A549 (cell line): ENCODE results near the gene HOXA7. TPM values are rescaled to one million over a fixed set of nuclear protein-coding genes. Genes with fewer than 3 reads are reported as not detected.

Source experiments
- ATAC-seq, 2 experiments: fragments of 200-7000 bp in 1 of 2; fragments of >200 bp in 1 of 2; cut with Nextera tagmentation in 1 of 2; cut with Tn5 transposase in 1 of 2; 3 replicates each; pipeline versions ENCODE4 v1.8.0 to v1.9.1; 2018 to 2020; ENCODE audit warnings: mild to moderate bottlenecking in 1 of 2, moderate library complexity in 1 of 2
- CTCF ChIA-PET: fragments of 300-600 bp; sonication (Branson Sonifier 250); formaldehyde crosslinking; extraction: SDS; loops from one replicate; lab custom pipeline; 2021; ENCODE audit warnings: antibody characterized with exemption, inconsistent platforms; lab: Yijun Ruan, JAX
- POLR2A ChIA-PET: fragments of 350-600 bp; formaldehyde crosslinking; extraction: SDS; loops from one replicate; lab custom pipeline; 2021; ENCODE audit warnings: antibody characterized with exemption, inconsistent platforms; lab: Yijun Ruan, JAX
- DNase-seq, 2 experiments: peaks; one replicate each; pipeline versions ENCODE4 v3.0.0 to v3.0.0-alpha.2; 2011 to 2016; ENCODE audit warnings: low read depth in 1 of 2, low spot score in 1 of 2
- FAIRE-seq: peaks from 2 replicates; lab custom pipeline; 2011; peaks lifted over from hg19 to GRCh38; lab: Jason Lieb, UNC
- H3K27ac ChIP-seq, 2 experiments: fragments of >200 bp; sonication (Bioruptor Twin); formaldehyde crosslinking; 3 replicates each; pipeline ENCODE4 v1.5.1; 2016 to 2017
- H3K4me1 ChIP-seq: fragments of >200 bp; sonication (Bioruptor Twin); formaldehyde crosslinking; 3 replicates; pipeline ENCODE4 v1.6.1; 2016
- H3K4me2 ChIP-seq: fragments of >200 bp; sonication (Bioruptor Twin); formaldehyde crosslinking; 3 replicates; pipeline ENCODE4 v1.6.1; 2016
- H3K4me3 ChIP-seq: fragments of >200 bp; sonication (Bioruptor Twin); formaldehyde crosslinking; 3 replicates; pipeline ENCODE4 v1.5.1; 2016
- H3K9me3 ChIP-seq: fragments of >200 bp; sonication (Bioruptor Twin); formaldehyde crosslinking; 3 replicates; pipeline ENCODE4 v1.6.1; 2016
- CEBPB ChIP-seq, 2 experiments: fragments of >200 bp in 1 of 2; sonication (Bioruptor Twin) in 1 of 2; formaldehyde crosslinking in 1 of 2; IDR thresholded peaks; 2 replicates each; pipeline ENCODE4 v1.6.1; 2012 to 2016
- EHF ChIP-seq: fragments of 250-450 bp; sonication (Bioruptor Pico); IDR thresholded peaks from 2 replicates; pipeline ENCODE4 v1.5.0; 2020; ENCODE audit warnings: mild to moderate bottlenecking
- EP300 ChIP-seq, 2 experiments: fragments of >200 bp; sonication (Bioruptor Twin); formaldehyde crosslinking; IDR thresholded peaks; 2 replicates in 1 of 2; 3 replicates in 1 of 2; pipeline ENCODE4 v1.6.1; 2016 to 2017
- GATA3 ChIP-seq: IDR thresholded peaks from 2 replicates; pipeline ENCODE4 v1.6.1; 2012; ENCODE audit warnings: borderline replicate concordance
- HDAC2 ChIP-seq: fragments of 200-600 bp; sonication (generic); IDR thresholded peaks from 2 replicates; pipeline ENCODE4 v1.6.1; 2016
- HES2 ChIP-seq: fragments of >200 bp; sonication (Bioruptor Twin); formaldehyde crosslinking; IDR thresholded peaks from 2 replicates; pipeline ENCODE4 v1.6.1; 2016
- HOXB13 ChIP-seq: fragments of 250-450 bp; sonication (Bioruptor Pico); IDR thresholded peaks from 2 replicates; pipeline ENCODE4 v1.5.0; 2020; ENCODE audit warnings: low read depth, mild to moderate bottlenecking, moderate library complexity
- JUNB ChIP-seq: fragments of >200 bp; sonication (Bioruptor Twin); formaldehyde crosslinking; IDR thresholded peaks from 2 replicates; pipeline ENCODE4 v1.6.1; 2016
- KDM5A ChIP-seq: fragments of 200-600 bp; sonication (generic); IDR thresholded peaks from 2 replicates; pipeline ENCODE4 v1.6.1; 2016; ENCODE audit warnings: antibody characterized with exemption, mild to moderate bottlenecking
- MAZ ChIP-seq: fragments of 150-350 bp; IDR thresholded peaks from 2 replicates; pipeline ENCODE4 v1.6.1; 2014; ENCODE audit warnings: antibody characterized with exemption, low read depth, low read length, borderline replicate concordance
- NFE2L2 ChIP-seq: fragments of 150-350 bp; conservative IDR thresholded peaks from 2 replicates; pipeline ENCODE4 v1.6.1; 2014; ENCODE audit warnings: low read length
- NR3C1 ChIP-seq: fragments of >200 bp; sonication (Bioruptor Twin); formaldehyde crosslinking; IDR thresholded peaks from 3 replicates; pipeline ENCODE4 v1.6.1; 2017
- PBX3 ChIP-seq: IDR thresholded peaks from 2 replicates; pipeline ENCODE4 v1.6.1; 2012
- PHF8 ChIP-seq: fragments of 200-600 bp; sonication (generic); IDR thresholded peaks from 2 replicates; pipeline ENCODE4 v1.6.1; 2016; ENCODE audit warnings: low read depth, mild to moderate bottlenecking, antibody characterized with exemption, moderate library complexity, borderline replicate concordance
- RCOR1 ChIP-seq: fragments of 150-350 bp; IDR thresholded peaks from 2 replicates; pipeline ENCODE4 v1.6.1; 2014; ENCODE audit warnings: antibody characterized with exemption, low read length, low read depth
- TP53 ChIP-seq: fragments of 250-450 bp; sonication (Bioruptor Pico); IDR thresholded peaks from 2 replicates; pipeline ENCODE4 v1.5.0; 2021; ENCODE audit warnings: mild to moderate bottlenecking, moderate library complexity
- ZC3H11A ChIP-seq: fragments of 450-650 bp; IDR thresholded peaks from 2 replicates; pipeline ENCODE4 v1.6.1; 2014; ENCODE audit warnings: antibody characterized with exemption, mild to moderate bottlenecking
- WGBS: methylation state at CpG from one replicate; pipeline ENCODE4 v1.1.6; 2017; ENCODE audit errors: missing lambda C conversion rate; 5-methylcytosine and 5-hydroxymethylcytosine counted together
- polyA plus RNA-seq, 4 experiments: library from polyadenylated mRNA; depleted of rRNA in 3 of 4; stranded (reverse); fragments of >200 nt; fragmentation: RNase III in 1 of 4; extraction: RNeasy Plus Mini Kit Qiagen cat#74134 plus additional on column Dnase treatment in 1 of 4; gene quantifications; 2 replicates in 3 of 4; 3 replicates in 1 of 4; pipeline ENCODE4 v1.2.3, GENCODE V29; 2011 to 2017
- TF ChIP-seq, protein P1 (sequence below): fragments of 450-650 bp; IDR thresholded peaks from 2 replicates; pipeline ENCODE4 v1.6.1; 2014; ENCODE audit warnings: antibody characterized with exemption
- TF ChIP-seq, protein P2 (sequence below): fragments of >200 bp; sonication (Bioruptor Twin); formaldehyde crosslinking; IDR thresholded peaks from 3 replicates; pipeline ENCODE4 v1.6.1; 2016

Gene HOXA7
- polyA plus RNA-seq, 2 of the 4 experiments (the other 2 are of a cell fraction) = 4.1 to 4.8 TPM

DNA sequence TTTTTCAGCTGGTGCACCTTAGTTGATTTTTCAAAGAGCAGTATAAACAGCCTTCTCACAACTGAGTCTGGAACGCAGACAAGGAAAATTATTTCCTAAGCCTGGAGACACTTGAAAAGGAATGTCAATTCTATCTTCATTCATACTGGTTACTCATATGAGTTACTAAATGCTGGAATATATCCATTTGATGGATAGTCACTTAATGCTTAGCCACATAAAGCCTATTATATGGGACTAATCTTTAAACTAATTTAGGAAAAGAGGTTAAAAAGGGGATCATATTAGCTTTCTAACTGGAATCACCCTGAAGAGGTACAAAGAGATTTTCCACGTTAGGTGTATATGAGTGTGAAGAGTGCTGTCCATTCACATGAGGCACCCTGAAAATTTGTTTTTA lies 24.3 kb downstream of the HOXA7 start:
- CTCF ChIA-PET = interaction anchor here (0.9 to 3.8 kb wide), 9 partner anchors 10 to 446 kb away, joined by 3 to 22 read pairs (median 4); partner anchors contain the start of gene HOXA5
- ATAC-seq (no peak), FAIRE-seq (no peak), DNase-seq (no peak)
- POLR2A ChIA-PET = interaction anchor here (1.1 to 2.2 kb wide), 2 partner anchors 17 to 18 kb away, joined by 5 to 13 read pairs; no protein-coding TSS in a partner anchor
- TF ChIP-seq GATA3 = no peak
- TF ChIP-seq EHF (CRISPR knock-in tag) = no peak
- TF ChIP-seq PBX3 = no peak
- TF ChIP-seq EP300 (IDR thresholded peaks at IDR 0.05) = no peak
- TF ChIP-seq HOXB13 (CRISPR knock-in tag) = no peak
- TF ChIP-seq HES2 = no peak
- TF ChIP-seq NFE2L2 = no peak
- TF ChIP-seq MAZ = no peak
- no peak for TF ChIP-seq TP53 (CRISPR knock-in tag)
- no peak for TF ChIP-seq HDAC2
- TF ChIP-seq JUNB = no peak
- TF ChIP-seq, protein P1, sequence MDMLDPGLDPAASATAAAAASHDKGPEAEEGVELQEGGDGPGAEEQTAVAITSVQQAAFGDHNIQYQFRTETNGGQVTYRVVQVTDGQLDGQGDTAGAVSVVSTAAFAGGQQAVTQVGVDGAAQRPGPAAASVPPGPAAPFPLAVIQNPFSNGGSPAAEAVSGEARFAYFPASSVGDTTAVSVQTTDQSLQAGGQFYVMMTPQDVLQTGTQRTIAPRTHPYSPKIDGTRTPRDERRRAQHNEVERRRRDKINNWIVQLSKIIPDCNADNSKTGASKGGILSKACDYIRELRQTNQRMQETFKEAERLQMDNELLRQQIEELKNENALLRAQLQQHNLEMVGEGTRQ = no peak
- TF ChIP-seq ZC3H11A = no peak
- TF ChIP-seq, protein P2, sequence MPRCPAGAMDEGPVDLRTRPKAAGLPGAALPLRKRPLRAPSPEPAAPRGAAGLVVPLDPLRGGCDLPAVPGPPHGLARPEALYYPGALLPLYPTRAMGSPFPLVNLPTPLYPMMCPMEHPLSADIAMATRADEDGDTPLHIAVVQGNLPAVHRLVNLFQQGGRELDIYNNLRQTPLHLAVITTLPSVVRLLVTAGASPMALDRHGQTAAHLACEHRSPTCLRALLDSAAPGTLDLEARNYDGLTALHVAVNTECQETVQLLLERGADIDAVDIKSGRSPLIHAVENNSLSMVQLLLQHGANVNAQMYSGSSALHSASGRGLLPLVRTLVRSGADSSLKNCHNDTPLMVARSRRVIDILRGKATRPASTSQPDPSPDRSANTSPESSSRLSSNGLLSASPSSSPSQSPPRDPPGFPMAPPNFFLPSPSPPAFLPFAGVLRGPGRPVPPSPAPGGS = no peak
- TF ChIP-seq RCOR1 = no peak
- TF ChIP-seq NR3C1 = no peak
- Histone ChIP-seq H3K4me3 (no peak overlapping the region), H3K9me3 (no peaks in the 10 kb centered on the region), H3K27ac (no peak overlapping the region), H3K4me2 (no peak overlapping the region), H3K4me1 (peaks cover 42% of the 10 kb centered on the region)
- 75% methylated on average over 2 of the region's 2 CpGs for WGBS

GRCh38 chr7:27131390-27131819 lies 25.1 kb downstream of the HOXA7 start:
- no peak for FAIRE-seq
- H3K27ac ChIP-seq = peak overlapping the region; percentile 74 to 95
- DNase-seq = no peak
- H3K4me3 ChIP-seq = peak overlapping the region; percentile 54
- TF ChIP-seq PHF8 = no peak
- TF ChIP-seq EP300 (IDR thresholded peaks at IDR 0.05) = no peak
- TF ChIP-seq CEBPB (IDR thresholded peaks at IDR 0.05) = no peak
- no peak for TF ChIP-seq HOXB13 (CRISPR knock-in tag)
- TF ChIP-seq KDM5A = no peak
- ATAC-seq = no peak; a peak in 2 of 6 replicates
- WGBS = 78% methylated on average over 12 of the region's 12 CpGs
- H3K4me1 ChIP-seq = peaks cover 35% of the 10 kb centered on the region
- CTCF ChIA-PET = interaction anchor here (0.6 to 3.8 kb wide), 12 partner anchors 9 to 452 kb away, joined by 3 to 22 read pairs (median 4); partner anchors contain the start of gene HOXA5
- peak overlapping the region; percentile 59 for H3K4me2 ChIP-seq
- no peaks in the 10 kb centered on the region for H3K9me3 ChIP-seq
- POLR2A ChIA-PET = interaction anchor here (1.1 to 2.2 kb wide), 6 partner anchors 9 to 267 kb away, joined by 3 to 13 read pairs (median 6); partner anchors contain the start of gene SKAP2
